ENCODE measurements around the gene FTO. TPM values are rescaled to one million over a fixed set of nuclear protein-coding genes. Genes with fewer than 3 reads are reported as not detected.

Gene FTO
- total and polyA plus RNA-seq, 2 of the 8 experiments (the other 6 are each of a cell fraction or from before 2014, with no cell fraction given), result 34.5 to 59.8 TPM

DNA sequence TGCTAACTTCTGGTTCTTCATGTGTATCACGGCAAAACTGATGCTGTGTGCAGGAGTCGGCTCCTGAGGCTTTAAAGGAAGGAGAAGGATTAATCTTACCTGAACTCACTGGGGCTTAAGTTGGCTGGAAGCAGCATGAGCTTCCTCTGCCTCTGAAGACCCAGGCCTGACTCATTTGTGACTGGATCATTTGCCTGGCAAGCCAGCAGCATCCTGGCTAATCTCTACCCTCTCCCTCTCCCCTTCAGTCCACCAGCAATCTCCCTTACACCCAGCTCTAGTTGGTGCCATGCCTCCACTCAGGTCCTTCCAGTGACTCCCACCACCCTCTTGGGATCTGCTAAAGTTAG, 432.3 kb downstream of the FTO start:
- H2AFZ ChIP-seq (ENCODE audit: low read length), result no peak overlapping the region
- no peak overlapping the region for H3K23ac ChIP-seq (ENCODE audit: insufficient read length)
- ChIA-PET POLR2A (ENCODE audit: partially characterized antibody) (no interaction called here), CTCF (ENCODE audit: partially characterized antibody) (interaction anchor here (0.6 to 0.7 kb wide), 2 partner anchors 27 to 360 kb away, joined by 3 to 4 read pairs; no protein-coding TSS in a partner anchor)
- no peaks in the 10 kb centered on the region for H3K27me3 ChIP-seq (replicated peaks in 1 of 4; ENCODE audit: control insufficient read depth in 3 of 4, extremely low read depth in 1 of 4, insufficient read depth in 3 of 4, low read length in 3 of 4)
- H4K20me1 ChIP-seq (replicated peaks in 1 of 2; ENCODE audit: control insufficient read depth in 1 of 2, insufficient read depth in 2 of 2, low read length in 2 of 2), result no peaks in the 10 kb centered on the region
- no peak overlapping the region for H2BK12ac ChIP-seq (ENCODE audit: low read depth, low read length)
- H3K56ac ChIP-seq (replicated peaks; ENCODE audit: insufficient read length, low read depth, low read length), result no peak overlapping the region
- no peak overlapping the region for H2BK20ac ChIP-seq (ENCODE audit: low read length)
- no peak overlapping the region for H3K27ac ChIP-seq (ENCODE audit: low read depth, low read length)
- 0 out of 7 replicates have a peak, but pooled peaks cover 0 to 2% (median 0%) of the 10 kb centered on the region in 4 experiments for H3K4me1 ChIP-seq (replicated peaks in 1 of 4; ENCODE audit: control insufficient read depth in 3 of 4, insufficient read depth in 4 of 4, low read length in 3 of 4)
- no peak overlapping the region for H2BK15ac ChIP-seq (ENCODE audit: low read length)
- no peaks in the 10 kb centered on the region for H3K79me2 ChIP-seq (ENCODE audit: control insufficient read depth in 1 of 2, insufficient read depth in 2 of 2, low read length in 2 of 2)
- WGBS, 2 experiments (ENCODE audit: extremely low coverage in 1 of 2, insufficient coverage in 1 of 2, insufficient read length in 1 of 2, insufficient replicate concordance in 2 of 2, low coverage in 1 of 2, low lambda C conversion rate in 2 of 2, missing lambda C conversion rate in 1 of 2), result 97% methylated on average over 2 of the region's 2 CpGs; no CpG with 5 or more reads in 1 of the 2 experiments
- no peak overlapping the region for H2BK5ac ChIP-seq (ENCODE audit: low read depth, low read length)
- no peaks in the 10 kb centered on the region for H3K23me2 ChIP-seq (ENCODE audit: low read depth, low read length)
- H3K14ac ChIP-seq (ENCODE audit: insufficient read length), result no peak overlapping the region
- no peak overlapping the region for H3K18ac ChIP-seq (ENCODE audit: extremely low read depth, low read length)
- no peak overlapping the region for H4K91ac ChIP-seq (replicated peaks; ENCODE audit: insufficient read length, low read length)
- no peak overlapping the region for H4K8ac ChIP-seq (ENCODE audit: extremely low read depth, insufficient read depth, low read length)
- no peaks in the 10 kb centered on the region for H3K79me1 ChIP-seq (ENCODE audit: low read depth, low read length)
- no peak for FAIRE-seq
- DNase-seq (ENCODE audit: low read depth in 1 of 2, low spot score in 2 of 2), result no peak
- no peaks in the 10 kb centered on the region for H3K9me3 ChIP-seq (ENCODE audit: insufficient read depth in 2 of 2, low read depth in 1 of 2, low read length in 1 of 2)
- H3K4ac ChIP-seq (replicated peaks; ENCODE audit: insufficient read length, low read depth, low read length), result no peak overlapping the region
- no peak overlapping the region for H3K4me3 ChIP-seq (ENCODE audit: extremely low read depth in 1 of 4, insufficient read depth in 2 of 4, low read depth in 3 of 4, low read length in 4 of 4)
- no peak overlapping the region for H3K4me2 ChIP-seq (ENCODE audit: insufficient read depth in 1 of 2, low read depth in 2 of 2, low read length in 2 of 2)
- no peaks in the 10 kb centered on the region for H3K36me3 ChIP-seq (ENCODE audit: control insufficient read depth in 2 of 4, insufficient read depth in 4 of 4, low read length in 3 of 4)
- no peak overlapping the region for H3K9ac ChIP-seq (replicated peaks in 1 of 4; ENCODE audit: extremely low read depth in 1 of 4, low read depth in 3 of 4, low read length in 3 of 4)
- TF ChIP-seq FOSL1 (IDR thresholded peaks at IDR 0.05; ENCODE audit: insufficient read depth, low read depth, low read length) (no peak), EGR1 (IDR thresholded peaks at IDR 0.05; ENCODE audit: borderline replicate concordance, low read depth, low read length) (no peak)
- no peak overlapping the region for H2AK5ac ChIP-seq (ENCODE audit: low read depth, low read length)
- H2BK120ac ChIP-seq (replicated peaks; ENCODE audit: low read depth, low read length), result no peak overlapping the region
- H4K5ac ChIP-seq (ENCODE audit: insufficient read length, low read depth, low read length), result no peak overlapping the region

Measured in H1 (cell line).